ELF-1 (cell line): ENCODE data around the gene USP6.
"Not testable (repeated sequence)": the region's sequence is repeated elsewhere in the genome, so short reads cannot be mapped to it uniquely, and the experiment has no call there.

Source experiments
- DNase-seq: peaks from one replicate; pipeline ENCODE4 v3.0.0-alpha.2; 2016; ENCODE audit warnings: low read depth, low spot score

Gene USP6

DNA sequence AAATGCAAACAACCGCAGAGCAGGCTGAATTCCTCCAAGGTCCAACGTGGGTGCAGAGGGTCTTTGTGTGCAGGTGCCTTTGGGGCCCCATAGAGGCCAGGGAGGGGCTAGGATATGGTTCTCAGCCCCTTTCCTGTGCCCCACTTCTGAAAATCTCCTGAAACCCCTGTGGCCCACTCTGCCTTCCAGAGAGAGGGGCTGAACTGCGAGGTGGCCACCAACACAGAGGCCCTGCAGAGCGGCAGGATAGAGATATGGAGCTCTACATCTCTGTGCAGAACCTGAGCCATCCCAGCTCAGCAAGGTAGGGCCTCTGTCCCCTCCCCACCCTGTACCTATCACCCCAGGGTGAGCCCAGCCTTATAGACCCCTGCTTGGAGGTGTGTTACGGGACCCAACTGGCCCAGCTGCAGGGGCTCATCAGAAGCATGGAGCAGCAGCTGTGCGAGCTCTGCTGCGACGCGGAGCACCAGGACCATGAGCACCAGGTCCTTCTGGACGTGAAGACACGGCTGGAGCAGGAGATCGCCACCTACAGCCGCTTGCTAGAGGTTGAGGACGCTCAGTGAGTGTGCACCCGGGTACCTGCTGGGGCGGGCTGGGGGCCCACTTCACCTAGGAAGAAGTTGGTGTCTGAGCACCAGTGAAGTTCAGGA lies 5.5 kb downstream of the USP6 start:
- DNase-seq, result no peak

DNA sequence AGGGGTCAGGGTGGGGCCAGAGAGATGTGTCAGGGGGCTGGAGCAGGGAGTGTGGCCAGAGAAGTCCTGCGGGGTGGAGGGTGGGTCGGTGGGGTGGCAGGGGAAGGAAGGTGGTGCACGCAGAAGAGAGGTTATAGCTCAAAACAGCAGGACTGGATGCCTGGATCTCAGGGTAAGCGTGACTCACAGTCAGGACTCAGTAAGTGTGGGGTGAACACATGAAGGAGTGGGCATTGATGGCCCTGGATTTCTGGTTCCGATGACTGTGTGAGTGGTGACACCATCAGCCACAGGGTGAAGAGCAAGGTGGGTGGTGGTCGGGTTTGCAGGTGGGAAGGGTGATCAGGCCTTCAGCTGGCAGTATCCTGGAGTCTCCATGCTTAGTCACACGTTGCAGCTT lies 6.2 kb downstream of the USP6 start:
- DNase-seq, result not testable (repeated sequence)

DNA sequence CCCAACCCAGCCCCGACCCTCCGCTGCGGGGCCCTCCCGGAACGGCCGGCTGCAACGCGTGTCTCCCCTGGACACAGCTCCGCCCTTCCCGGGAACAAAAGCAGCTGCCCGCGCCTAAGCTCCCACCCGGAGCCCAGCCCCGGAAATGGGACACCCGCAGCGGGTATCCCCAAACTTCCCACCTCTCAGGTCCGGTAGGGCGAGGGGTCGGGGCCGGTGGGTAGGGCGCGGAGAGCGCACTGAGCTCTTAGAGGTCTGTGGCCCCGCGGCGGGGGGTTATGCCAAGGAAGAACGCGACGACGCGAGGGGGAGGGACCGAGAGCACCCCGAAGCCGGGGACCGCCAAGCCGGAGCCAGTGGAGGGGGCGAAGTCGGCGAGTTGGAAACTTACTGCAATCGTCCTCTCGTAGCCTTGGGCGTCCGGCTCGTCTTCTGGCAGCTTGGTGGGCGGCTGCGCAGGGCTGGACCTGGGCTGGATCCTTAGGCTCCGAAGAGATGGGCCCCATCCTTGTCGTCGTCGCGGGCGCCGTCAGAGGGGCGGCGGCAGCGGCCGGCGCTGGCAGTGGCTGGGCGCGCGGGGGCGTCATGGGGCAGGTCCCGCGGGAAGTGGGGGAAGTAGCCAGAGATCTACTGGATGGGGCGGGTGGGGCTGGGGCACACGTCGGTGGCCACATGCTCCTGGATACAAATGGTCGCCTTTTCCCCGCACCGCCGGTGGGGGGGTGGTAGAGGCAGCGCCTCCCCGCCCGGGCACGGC lies 6.9 kb downstream of the USP6 start:
- peak; percentile 37 for DNase-seq

DNA sequence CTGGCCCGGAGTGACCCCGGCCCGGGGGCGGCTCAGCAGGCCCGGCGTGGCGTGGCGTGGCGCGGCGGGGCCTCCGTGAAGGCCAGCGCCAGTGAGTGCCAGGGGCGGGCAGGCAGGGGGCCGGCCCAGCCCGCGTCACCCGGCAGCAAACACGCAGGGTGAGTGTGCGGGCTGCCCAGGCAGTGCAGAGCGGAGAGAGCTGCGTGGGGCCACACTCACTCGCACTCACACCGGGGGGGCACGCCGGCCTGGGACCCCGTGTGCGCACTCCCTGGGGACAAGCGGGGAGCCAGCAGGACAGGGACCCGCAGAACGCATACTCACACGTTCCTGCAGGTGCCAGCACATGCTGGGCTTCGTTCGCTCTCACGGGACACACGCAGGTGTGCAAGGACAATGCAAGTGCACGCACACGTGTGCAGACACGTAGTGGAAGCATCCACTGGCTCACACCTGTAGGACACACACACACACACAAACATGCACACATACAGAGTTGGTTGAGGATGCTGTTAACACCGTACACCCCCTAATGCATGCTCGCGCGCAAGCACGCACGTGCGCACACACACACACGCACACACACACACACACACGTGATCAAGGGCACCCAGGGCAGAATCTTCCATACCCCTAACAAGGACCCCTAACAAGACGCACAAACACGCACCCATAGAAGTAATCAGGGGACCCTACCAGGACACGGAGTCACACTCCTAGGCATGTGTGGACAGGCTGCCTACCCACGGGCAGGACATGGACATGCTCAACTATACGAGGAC lies 7.7 kb downstream of the USP6 start:
- DNase-seq, result no peak

DNA sequence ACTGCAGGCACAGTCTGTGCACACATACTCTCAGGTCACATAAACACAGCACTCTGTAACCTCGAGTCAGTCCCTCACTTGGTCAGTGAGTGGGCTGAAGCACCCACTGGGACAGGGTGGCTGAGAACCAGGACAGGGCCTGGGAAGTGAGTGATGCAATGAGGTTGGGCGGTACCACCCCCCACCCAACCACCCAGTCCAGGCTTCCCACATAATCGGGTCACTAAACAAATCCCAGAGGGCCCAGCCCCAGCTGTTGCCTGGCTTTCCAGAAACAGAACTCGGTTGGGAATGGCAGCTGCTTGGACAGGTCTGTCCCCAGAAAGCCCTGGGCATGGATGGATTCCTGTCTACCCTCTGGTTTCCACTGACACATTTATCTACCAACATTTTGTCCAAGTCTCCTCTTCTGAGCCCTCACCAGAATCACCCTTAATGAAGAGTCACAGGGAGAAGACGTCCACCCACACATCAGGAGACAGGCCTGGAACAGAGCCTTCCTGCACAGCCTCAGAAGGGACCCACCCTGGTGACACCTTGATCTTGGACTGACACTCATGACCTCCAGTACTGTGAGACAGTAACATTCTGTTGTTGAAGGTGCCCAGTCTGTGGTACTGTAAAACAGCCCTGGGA lies 8.4 kb downstream of the USP6 start:
- DNase-seq, result not testable (repeated sequence)

DNA sequence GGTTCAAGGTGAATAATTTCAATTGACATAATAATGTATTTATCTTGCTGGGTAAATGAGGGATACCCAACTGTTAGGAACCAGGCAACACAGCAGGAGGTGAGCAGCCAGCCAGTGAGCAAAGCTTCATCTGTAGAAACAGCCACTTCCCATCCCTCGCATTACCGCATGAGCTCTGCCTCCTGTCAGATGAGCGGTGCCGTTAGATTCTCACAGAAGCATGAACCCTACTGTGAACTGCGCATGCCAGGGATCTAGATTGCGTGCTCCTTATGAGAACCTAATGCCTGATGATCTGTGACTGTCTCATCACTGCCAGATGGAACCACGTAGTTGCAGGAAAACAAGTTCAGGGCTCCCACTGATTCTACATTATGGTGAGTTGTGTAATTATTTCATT lies 9.1 kb downstream of the USP6 start:
- not testable (repeated sequence) for DNase-seq

DNA sequence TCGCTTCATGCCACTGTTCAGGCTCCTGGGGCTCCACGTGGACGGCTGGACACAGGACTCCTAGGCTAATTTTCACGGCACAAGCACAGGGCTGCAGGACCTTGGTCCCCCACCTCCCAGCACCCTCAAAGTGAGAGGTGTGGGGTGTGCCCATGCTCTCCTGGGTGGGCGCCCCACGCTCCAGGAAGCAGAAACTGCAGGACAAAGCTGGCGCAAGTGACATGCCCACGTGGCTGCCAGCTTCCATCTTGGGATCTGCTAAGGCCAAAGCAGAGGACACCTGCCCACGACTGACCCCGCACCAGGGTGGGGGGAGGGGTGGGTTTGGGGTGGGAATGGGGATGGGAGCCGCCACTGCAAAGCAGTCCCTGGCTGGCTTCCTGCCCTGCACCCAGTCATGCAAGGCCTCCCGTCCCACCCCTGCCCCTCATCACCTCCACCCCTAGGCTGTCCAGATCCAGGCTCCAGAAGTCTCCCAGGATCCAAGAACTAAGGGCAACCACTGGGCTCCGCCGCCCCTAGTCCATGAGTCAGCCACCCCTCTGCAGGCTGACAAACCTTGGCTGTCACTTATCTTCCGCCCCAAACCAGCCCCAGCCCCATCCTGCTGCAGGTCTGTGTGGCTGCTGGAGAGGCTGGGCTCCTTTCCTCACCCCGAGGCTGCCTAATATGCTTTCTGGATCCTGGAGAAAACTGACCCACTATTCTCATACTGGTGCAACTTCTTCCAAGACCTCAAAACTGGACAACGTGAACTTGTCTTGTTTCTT lies 11.1 kb downstream of the USP6 start:
- no peak for DNase-seq

DNA sequence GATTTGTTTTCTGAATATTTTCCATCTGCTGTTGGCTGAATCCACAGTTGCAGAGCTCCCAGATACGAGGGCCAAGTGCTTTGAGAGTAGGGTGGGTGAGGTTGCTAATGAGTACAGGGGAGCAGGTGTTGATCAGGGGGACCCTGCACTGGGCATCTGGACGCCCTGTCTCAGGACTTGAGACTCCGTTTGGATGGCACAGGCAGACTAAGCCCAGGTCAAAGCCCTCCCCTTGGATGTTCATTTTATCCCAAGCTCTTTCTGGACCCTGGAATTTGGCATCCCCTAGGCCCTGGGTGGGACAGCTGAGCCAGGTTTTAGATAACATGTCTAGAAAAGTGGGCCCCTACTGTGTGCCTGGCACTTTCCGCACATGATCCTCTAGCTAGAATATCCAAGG lies 12.1 kb downstream of the USP6 start:
- no peak for DNase-seq

DNA sequence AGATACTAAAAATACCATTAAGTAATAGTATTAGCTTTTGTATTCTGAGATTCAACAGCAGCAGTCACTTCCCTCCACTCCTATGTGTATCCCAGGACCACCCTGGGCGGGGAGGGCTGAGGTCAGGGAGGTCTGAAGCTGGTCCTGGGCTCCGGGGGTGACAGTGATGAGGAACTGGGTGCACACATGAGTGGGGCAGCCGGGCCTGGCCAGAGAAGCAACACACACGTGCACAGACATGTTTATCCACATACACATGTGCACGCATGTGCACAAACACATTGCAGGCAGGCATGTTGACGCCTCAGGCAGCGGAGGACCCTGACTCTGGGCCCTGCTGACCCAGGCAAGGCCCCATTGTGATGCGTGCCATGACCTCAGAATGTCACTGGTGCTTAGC lies 12.6 kb downstream of the USP6 start:
- DNase-seq, result not testable (repeated sequence)

DNA sequence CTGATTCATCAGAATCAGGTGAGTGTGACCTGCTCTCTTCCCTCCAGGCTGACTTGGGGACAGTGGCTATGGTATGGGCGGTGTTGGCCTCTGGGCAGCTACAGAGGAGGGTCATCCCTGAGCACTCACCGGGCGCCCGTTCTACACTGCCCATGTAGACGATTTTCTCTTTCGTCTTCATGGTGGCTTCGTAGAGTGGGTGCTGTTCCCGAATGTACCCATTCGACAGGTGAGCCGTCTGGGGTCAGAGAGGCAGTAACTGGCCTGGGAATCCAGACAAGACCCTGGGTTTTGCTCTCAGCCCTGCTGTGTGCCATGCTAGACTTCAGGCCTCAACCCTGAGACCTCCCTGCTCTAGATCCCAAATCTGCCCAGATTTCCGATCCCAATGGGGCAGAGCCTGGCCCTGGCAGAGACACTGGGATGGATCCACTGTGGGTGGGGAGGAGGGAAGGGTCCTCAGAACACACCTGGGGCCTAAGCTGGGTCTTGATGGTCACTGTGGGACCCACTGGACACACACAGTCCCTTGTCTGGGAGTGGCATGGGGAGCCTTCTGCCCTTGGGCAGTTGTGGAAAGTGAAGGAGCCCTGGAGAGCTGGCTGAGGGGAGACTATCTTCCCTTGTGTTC lies 13.2 kb downstream of the USP6 start:
- no peak for DNase-seq

DNA sequence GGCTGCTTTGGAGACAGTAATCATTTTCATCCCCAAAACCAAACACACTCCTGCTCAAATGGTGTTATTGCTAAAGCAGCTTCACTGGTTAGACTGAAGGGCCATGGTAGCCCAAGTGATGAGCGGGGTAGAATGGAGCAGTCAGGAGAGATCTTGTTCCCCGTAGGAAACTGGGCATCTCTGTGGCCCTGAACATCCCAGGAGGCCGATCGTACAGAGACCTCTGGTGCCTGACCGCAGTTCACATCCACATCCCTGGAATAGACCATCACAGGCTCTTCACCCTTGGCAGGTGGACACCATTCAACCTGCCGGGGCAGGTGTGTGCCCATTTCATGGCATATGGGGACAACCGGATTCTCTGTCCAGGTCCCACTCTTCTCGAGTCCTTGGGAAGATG lies 13.9 kb downstream of the USP6 start:
- not testable (repeated sequence) for DNase-seq

DNA sequence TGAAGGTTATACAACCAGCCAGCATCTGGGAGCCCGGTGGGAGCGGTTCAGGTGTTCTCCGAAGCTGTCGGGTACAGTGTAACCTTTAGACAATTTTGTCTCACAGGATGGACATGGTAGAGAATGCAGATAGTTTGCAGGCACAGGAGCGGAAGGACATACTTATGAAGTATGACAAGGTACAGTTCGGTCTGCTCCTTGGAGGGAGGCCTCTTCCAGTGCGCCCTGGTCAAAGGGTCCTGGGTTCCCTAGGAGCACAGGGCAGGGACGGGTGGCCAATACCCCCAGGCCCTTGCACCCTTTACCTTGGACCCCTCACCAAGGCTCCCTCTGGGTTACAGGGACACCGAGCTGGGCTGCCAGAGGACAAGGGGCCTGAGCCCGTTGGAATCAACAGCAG lies 14.4 kb downstream of the USP6 start:
- DNase-seq, result not testable (repeated sequence)

DNA sequence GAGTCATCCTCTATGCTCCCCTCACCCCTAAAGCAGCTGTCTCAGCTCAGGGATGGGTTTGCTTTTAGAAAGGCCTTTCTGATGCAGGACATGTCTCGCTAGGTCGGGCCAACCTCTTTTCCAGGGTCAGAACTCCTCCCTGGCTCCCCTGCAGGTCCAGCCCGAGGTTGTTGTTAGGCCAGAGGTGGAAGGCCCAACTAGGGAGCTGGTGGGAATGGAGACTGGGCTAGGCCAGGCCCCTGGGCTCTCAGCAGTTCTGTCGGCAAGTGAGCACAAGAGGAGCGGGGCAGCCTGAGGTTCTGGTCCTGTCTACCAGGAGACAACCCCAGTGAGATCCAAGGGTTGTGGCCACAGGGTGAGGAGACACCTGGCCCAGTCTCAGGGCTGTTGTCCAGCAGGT lies 14.9 kb downstream of the USP6 start:
- DNase-seq, result not testable (repeated sequence)

DNA sequence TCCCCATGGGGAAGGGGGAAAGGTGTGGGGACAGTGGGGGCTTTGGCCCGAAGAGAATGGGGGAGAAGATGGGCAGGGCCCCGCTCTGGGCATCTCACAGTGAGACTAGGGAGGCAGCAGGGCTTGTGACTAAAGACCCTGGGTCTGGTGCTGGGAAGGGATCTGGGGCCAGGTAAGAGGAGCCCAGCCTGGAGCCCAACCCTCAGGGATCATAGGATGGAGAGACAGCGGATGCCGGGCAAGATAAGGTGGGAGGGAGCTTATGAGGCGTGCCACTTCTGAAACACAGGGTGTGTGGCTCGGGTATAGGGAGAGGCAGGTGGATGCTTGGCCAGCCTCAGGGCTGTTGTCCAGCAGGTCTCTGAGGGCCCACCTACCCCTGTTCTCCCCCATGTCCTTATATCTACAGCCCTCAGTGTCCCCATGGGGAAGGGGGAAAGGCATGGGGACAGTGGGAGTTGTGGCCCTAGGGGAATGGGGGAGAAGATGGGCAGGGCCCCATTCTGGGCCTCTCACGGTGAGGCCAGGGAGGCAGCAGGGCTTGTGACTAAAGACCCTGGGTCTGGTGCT lies 15.4 kb downstream of the USP6 start:
- no peak for DNase-seq

DNA sequence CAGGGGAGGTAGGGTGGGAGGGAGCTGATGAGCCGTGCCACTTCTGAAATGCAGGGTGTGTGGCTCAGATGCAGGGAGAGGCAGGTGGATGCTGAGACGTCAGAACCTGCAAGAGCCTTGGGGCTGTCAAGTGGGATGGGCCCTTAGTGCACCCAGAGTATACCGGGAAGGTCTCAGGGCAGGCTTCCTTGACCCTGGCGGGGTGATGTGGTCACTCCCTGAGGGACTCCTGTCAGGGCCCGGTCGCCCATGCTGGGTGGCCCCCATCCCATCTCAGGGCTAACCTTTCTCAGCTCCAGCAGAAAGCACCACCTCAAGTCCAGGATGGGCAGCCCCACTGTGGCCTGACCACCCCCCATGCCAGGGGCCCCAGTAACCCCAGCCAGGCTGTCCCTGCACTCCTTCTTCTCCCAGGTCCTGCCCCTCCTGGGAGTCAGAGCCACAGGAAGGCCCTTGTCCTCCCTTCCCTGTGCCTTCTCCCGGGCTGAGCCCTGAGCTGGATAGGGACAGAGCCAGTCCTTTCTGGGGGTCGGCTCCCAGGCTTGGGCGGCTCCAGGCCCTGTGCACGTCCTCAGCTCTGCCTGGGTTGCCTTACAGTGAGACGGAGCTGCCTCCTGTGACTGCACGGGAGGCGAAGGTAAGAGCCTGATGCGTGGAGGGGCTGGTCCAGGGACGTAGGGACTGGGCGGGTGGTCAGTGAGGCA lies 16.1 kb downstream of the USP6 start:
- DNase-seq, result not testable (repeated sequence)

DNA sequence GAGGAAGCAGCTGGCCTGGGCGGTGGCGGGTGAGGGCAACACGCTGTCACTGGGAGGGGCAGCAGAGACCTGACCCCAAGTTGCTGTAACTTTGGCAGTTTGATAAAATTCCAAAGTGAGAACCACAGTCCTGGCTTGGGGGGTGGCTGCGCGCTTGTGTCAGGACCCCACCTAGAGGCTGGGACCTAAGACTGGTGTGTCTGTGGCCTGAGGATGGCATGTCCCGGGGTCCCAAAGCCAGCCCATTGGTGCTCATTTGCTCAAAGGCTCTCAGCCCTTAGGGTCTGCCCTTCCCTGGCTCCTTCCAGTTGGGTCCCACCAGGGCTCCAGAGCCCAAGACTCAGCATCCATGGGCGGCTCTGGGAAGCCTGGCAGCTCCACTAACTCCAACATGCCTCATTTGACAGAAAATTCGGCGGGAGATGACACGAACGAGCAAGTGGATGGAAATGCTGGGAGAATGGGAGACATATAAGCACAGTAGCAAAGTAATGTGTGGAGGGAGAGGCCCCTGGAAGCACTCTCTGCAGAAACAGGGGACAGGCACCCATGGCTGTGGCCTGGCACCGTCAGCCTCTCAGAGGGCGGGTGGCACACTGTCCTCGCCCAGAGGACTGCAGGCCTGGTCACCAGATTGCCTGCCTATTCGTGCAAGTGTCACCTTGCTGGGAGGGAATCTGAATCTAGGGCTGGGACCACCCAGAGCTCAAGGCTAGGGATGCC lies 16.8 kb downstream of the USP6 start:
- not testable (repeated sequence) for DNase-seq

DNA sequence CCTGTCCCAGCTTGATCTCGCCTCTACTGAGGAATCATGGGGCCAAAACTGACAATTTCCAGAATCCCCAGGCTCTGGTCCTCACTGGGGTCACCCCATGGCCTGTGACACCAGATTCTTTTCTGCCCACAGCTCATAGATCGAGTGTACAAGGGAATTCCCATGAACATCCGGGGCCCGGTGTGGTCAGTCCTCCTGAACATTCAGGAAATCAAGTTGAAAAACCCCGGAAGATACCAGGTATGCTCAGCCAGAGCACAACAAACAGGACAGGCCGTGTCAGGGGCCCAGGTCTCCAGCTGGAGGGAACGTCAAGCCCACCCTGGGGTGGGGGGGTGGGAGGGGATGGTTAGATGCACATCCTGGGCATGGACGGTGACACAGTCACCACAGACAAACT lies 17.5 kb downstream of the USP6 start:
- DNase-seq, result no peak

DNA sequence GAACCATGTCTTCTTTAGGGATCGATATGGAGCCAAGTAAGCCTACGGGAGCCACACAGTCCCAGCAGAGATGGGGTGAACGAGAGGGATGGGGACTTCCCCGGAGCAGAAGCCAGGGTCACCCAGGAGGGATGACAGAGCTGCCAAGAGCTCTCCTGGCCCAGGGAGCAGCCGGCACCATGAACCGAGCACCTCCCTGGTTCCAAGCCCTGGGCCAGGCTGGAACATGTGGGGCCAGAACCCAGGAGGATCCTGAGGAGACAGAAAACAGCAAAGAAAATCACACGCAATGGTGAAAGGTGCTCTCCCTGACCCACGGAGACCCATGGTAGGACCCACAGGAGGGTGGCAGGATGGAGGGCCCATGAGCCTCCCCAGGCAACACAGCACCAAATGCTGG lies 18.1 kb downstream of the USP6 start:
- not testable (repeated sequence) for DNase-seq

DNA sequence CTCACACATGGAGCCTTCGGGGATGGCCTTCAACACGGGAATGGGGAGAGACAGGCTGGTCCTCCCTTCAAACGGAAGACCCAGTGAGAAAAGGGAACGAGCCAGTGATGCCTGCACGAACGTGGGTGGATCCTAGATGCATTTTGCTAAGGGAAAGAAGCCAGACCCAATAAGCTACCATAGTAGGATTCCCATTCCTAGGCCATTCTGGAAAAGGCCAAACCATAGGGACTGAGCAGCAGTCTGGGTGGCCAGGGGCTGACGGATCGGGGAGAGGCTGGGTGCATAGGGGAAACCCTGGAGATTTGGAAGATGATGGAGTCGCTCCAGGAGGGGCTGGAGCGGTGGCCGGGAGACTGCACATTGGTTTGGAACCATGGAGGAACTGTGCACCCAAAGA lies 18.7 kb downstream of the USP6 start:
- not testable (repeated sequence) for DNase-seq
